Fibroblast of villous mesenchyme (primary cell): ENCODE results near the gene NAPEPLD. TPM values are rescaled to one million over a fixed set of nuclear protein-coding genes. Genes with fewer than 3 reads are reported as not detected.
A peak's percentile ranks its signal among the peaks of the same experiment; 100 is the strongest.

Experiments used
- DNase-seq: peaks from one replicate; pipeline ENCODE4 v3.0.0-alpha.2; 2010; ENCODE audit warnings: low read depth
- H3K4me3 ChIP-seq: 2 replicates; pipeline ENCODE4 v1.5.1; 2011; ENCODE audit warnings: low read depth, mild to moderate bottlenecking, low read length
- total RNA-seq: library from RNA; depleted of rRNA; stranded (reverse); fragments of >200 nt; gene quantifications from 2 replicates; pipeline ENCODE4 v1.2.3, GENCODE V29; 2012
- TF ChIP-seq, protein P1 (sequence below): IDR thresholded peaks from 2 replicates; pipeline ENCODE4 v1.5.1; 2012; ENCODE audit warnings: low read depth, mild to moderate bottlenecking, low read length; ENCODE audit not compliant: insufficient read depth

The NAPEPLD gene
- total RNA-seq, 1 donor: 6.5 TPM

GRCh38 chr7:103130901-103131624, 17.8 kb downstream of the NAPEPLD start:
- no peak overlapping the region for H3K4me3 ChIP-seq
- no peak for DNase-seq
- TF ChIP-seq, protein P1, sequence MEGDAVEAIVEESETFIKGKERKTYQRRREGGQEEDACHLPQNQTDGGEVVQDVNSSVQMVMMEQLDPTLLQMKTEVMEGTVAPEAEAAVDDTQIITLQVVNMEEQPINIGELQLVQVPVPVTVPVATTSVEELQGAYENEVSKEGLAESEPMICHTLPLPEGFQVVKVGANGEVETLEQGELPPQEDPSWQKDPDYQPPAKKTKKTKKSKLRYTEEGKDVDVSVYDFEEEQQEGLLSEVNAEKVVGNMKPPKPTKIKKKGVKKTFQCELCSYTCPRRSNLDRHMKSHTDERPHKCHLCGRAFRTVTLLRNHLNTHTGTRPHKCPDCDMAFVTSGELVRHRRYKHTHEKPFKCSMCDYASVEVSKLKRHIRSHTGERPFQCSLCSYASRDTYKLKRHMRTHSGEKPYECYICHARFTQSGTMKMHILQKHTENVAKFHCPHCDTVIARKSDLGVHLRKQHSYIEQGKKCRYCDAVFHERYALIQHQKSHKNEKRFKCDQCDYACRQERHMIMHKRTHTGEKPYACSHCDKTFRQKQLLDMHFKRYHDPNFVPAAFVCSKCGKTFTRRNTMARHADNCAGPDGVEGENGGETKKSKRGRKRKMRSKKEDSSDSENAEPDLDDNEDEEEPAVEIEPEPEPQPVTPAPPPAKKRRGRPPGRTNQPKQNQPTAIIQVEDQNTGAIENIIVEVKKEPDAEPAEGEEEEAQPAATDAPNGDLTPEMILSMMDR: no peak

DNA sequence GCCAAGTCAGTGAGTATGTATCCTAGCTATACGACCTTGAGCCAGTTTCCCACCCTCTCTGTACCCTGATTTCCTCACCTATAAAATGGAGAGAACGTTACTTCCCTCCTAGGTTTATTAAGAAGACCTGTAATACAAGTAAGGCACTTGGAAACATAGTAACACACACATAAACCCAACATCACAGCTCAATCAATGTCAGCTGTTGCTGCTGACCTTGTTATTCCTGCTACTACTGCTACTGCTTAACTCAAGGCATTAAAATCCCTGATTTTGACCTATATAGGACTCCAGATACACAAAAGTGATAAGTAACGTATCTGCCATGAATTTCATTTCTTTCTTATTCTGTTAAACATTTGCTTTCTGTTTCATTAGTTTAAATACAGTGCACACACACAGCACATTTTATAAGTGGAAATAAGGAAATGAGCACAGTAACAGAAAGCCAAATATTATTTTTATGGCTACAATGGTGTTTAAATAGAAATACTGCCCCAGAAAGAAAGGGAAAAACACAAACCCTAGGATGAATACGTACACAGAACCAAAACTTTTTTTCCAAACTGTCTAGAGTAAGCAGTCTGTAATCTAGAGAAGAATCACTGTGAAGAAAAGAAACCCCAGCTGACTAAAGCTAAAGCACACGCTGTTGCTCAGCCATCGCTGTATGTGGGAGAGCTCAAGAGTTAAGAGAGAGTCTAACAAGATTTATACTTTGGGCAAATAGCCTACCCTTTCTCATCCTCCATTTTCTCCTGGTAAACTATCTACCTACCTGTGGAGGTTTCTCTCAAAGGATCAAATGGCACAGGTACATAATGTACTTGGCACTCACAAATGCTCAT, 19.0 kb downstream of the NAPEPLD start:
- peak overlapping the region; percentile 2 for H3K4me3 ChIP-seq
- TF ChIP-seq, protein P1: no peak
- DNase-seq: no peak

DNA sequence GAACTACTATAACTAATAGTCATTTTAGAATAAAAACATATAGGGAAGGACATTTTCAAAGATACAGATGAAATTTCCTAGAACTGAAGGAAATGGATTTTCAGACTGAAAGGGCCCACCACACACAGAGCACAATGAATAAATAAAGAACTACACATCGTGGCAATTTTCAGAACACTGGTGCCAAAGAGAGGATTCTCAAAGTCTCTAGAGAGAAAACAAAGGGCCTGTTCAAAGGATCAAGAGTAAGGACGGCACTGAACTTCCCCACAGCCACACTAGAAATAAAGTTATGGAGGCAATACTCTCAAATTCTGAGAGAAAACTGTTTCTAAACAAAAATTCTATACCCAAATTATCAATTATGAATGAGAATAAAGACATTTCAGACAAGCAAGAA, 21.9 kb downstream of the NAPEPLD start:
- H3K4me3 ChIP-seq: no peak overlapping the region
- DNase-seq: no peak
- TF ChIP-seq, protein P1: no peak

DNA sequence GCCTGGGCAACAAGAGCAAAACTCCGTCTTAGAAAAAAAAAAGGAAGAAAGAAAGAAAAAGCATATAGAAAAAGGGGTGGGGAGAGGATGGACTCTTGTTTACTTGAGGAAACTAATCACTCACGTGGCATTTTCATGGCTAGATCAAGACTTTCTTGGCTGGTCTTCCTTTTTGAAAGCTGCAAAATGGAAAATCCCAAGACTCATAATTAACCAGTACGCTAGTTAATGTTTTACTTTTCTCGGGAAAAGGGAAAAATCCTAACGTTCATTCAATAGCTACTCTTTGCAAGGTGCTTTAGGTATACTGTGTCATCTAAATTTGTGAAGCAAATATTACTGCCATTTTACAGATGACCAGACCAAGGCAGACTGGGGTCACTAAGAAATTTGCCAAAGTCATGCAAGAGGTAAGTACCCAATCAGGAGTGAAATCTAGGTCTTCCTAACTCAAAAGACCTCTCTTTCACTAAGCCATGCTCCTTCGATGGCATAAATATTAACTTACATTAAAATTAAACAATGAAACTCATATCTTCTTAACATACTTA, 24.4 kb downstream of the NAPEPLD start:
- DNase-seq: no peak
- H3K4me3 ChIP-seq: no peak overlapping the region
- TF ChIP-seq, protein P1: no peak

- no peak overlapping the region for H3K4me3 ChIP-seq
- TF ChIP-seq, protein P1: no peak
- no peak for DNase-seq
Measured at GRCh38 chr7:103123529-103123928, 25.4 kb downstream of the NAPEPLD start.

GRCh38 chr7:103121641-103122040, 27.3 kb downstream of the NAPEPLD start:
- DNase-seq: no peak
- TF ChIP-seq, protein P1: no peak
- H3K4me3 ChIP-seq: no peak overlapping the region
